Measurements from ENCODE around the gene HHATL.

The HHATL gene

DNA sequence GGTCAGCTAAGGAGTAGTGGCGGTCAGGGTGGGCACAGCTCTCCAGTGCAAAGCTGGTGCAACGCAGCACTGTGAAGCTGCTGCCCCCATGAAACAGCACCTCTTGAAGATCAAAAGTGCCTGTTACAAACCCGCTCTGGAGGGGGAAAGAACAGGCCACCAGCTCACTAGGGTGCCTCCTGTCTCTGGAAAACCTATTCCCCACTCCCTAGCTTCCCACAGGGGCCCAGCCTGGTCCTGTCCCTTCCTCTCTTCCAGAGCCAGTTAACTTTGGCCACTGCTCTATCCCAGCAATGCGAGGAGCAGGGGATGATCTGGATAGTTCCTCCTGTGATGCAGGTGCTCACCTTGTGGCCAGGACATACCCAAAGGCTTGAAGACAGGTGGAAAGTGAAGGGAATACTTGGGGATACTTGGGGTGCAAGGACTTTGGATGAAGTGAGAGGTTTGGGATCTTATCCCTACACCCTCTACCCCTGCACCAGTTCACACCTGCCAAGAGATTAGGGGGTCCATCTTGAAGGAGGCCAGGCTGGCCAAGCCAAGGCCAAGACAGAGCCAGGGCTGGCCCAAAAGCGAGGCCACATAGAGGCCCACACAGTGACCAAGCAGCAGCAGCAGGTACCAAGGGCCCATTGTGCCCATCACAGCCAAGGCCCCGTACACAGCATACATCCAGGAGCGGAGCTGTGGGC, 4.2 kb downstream of the HHATL start:
- no peak for DNase-seq (ENCODE audit: low read depth)

DNA sequence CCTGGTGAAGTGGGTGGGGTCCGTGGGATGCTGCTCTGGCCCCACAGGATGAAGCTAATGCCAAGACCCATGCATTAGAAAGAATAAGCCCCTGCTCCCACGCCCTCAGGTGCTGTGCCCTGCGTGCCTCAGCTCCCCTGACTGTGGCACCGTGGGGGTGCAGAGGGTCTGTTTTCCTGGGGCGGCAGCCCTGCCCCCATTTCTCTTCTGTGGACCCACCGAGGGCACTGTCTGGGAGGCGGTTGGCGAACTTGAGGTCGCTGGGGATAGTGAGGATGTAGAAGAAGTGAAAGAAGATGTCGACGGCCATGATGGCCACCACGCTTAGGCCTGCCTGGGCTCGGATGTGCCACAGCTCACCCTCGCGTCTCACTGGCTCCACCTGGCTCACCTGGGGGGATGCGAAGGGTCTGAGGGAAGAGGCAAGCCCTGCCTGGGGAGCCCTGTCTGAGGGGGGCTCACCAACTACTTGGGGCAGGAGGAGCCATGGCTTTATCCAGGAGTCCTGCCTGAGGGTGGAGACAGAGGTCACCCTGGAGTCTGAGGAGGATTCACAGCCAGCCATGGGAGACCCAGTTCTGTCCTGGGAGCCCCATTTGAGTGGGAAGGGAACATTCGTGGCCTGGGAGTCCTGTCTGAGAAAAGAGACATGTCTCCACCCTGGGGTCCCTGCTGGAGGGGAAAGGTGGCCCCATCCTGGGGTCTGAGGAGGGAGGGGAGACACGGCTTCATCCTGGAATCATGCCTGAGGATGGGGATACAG, 5.1 kb downstream of the HHATL start:
- no peak for DNase-seq (ENCODE audit: low read depth)

DNA sequence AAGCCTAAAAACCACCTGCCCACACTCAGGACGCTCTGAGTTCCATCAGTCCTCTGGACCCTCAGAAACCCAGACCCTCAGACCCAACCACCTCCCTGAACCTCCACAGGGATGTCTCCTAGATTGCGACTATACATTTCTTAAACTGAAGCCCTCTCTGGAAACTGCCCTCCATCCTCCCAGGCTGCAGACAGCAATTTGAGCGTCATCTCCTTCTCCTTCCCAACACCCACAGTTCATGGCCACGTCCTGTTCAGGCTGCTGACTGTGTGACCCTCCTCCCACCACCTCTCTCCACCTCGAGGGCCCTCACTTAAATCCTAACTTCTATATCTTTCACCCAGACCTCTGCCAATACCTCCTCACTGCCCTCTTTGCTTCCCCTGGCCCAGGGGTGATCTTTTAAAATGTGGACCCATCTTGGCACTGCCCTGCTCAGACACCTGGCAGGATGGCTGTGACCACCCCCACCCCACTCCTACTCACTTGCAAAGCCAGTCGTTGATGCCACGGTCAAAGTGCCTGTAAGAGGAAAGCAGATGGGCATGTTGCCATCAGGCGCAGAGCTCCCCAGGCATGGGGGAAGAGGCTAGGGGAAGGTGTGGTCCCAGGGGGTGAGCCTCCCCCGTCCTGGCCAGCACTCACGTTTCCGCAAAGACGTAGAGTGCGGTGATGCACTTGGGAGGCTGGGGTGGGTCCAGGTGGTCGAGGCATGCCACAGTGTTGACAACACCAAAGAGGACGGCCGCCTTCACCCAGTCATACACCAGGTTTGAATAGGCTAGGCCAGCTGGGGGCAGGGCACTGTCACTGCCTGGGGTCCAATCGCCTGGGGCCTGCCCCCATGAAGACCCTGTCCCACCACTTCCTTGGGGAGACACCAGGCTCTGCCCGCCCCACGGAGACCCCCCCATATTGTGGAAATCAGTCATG, 6.0 kb downstream of the HHATL start:
- DNase-seq (ENCODE audit: low read depth): no peak

DNA sequence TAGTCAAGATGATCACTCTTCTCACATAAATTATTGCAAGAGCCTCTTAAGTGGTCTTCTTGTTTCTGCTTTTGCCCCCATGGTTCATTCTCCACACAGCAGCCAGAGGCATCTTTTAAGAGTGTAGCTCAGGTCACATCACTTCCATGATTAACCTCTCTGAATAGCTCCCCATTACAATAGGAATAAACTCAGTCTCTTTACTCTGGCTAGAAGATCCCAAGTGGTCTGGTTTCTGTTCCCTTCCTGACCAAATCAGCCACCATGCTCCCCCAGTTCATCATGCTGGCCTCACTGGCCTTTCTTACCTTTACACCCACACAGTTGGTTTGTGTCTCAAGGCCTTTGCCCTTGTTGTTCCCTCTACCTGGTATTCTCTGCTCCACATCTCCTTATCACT, 8.2 kb downstream of the HHATL start:
- no peak for DNase-seq (ENCODE audit: low read depth)

DNA sequence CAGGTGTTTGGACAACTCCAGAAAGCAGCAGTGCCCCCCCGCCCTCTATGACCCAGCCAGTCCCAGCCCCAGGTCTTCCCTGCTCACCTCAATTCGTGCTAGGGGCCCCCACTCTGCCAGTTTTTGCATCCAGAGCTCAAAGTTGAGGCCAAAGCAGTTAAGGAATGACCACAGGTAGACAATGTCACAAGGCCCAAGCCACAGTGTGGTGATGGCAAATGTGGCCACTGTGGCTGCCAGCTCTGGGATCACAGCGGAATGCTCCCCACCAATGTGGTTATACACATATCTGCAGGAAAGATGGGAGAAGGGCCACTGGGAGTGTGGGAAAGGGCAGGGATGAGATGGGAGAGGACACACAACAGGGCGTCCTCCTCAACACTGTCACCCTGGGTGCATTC, 9.1 kb downstream of the HHATL start:
- DNase-seq (ENCODE audit: low read depth): no peak

DNA sequence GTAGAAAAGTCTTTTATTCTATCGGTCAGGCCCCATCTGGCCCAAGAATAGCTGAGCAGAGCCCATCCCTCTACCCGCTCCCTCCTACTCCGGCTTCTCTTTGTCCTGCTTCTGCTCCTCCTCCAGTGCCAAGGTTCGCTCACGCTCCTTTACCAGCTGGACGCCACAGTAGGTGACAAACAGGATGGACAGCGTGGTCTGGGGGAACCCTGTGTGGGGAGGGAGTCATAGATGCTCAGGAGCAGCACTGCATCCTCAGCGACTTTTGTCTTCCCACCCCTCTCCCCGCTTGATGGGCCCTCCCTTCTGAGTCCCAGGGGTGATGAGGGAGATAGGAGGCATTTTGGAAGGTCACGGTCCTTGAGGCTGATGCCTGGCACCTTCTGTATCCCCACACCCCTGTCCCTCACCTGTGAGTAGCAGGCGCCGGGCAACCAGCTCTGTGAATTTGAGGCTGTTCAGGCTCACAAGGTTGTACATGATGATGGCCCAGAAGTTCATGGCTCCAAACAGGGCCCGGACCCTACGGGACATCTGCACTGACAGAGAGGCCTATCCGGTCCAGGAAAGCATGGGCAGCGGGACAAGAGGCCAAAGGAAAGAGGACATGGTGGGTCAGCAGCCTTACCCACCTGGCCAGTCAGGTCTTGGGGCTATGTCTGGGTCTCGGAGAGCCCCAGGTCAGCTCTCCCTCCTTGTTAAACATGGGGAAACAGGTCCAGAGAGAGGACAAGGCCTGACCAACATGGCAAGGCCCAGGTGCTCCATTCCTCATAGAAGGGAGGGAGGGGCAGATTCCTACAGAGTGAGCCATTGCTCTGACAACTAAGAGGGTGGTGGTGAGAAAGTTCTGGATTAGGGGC, 9.7 kb downstream of the HHATL start:
- no peak for DNase-seq (ENCODE audit: low read depth)

DNA sequence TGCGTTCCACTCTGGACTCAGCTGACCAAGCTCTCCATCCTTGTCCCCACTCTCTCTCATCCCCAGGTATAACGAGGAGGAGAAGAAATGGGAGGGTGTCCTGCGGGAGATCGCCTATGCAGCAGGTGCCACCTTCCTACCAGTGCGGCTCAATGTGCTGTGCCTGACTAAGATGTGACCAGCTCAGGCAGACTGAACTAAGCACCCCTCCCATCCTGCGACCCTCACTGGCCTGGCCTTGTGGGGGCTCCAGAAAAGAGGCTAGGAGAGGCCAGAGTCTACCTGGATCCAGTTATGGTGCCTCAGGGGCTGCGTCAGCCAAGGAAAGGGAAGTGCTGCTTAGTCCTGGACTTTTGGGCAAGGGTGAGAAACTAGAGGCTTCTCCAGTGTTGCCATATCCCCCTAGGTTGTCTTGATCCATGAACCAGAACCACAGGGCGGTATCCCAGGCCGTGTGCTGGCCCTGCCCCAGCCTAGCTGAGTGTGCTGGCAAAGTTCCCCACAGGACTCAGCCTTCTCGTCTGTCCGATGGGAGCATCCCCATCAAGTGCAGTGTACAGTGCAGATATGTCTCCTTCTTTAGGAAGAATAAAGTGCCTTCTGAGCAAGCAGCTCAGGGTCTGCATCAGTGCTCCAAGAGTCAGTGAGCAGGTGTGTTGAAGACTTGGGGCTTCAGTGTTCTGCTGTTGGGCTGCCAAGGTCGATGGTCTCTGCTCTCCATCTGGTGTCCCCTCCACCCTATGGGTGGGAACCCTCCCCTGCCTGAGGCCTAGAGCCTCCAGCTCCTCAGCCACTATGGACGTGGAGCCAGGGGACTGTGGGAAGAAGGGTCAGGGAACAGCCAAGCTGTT, 10.6 kb downstream of the HHATL start:
- DNase-seq (ENCODE audit: low read depth): no peak

DNA sequence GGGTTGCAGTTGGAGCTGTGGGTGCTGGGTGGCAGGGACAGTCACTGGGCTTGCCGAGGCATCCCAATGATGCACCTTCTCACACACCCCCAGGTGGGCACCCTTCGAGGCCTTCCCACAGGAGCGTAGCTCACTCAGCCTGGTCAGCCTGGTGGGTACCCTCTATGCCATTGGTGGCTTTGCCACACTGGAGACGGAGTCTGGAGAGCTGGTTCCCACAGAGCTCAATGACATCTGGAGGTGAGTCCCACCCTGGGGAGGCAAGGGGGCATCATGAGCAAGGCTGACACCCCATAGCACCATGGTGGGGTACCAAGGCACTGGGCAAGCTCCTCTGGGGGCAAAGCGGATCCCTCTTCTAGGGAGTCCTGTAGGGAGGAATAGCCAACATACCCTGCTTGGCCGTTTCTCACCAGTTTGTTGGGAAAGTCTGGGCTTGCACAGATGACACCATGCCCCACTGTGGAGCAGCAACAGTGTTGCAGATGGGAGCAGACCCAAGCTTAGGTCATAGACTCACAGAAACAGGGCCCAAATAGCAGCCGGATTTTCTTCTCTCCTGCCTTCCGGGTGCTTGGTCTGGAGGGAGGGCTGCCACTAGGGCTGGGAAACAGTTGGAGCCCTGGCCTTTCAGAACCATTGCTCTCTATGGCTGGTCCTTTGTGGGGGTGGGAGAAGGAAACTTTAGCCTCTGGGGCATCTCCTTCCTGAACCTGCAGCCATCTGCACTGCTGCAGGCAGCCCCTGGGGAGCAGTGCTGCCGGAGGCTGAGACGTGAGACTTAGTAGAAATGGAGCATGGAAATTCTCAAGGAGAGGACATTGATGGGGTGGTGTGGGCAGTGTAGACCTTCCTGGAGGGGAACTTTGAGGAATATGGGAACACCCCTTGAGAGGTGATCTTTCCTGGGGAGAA, 11.6 kb downstream of the HHATL start:
- no peak for DNase-seq (ENCODE audit: low read depth)

DNA sequence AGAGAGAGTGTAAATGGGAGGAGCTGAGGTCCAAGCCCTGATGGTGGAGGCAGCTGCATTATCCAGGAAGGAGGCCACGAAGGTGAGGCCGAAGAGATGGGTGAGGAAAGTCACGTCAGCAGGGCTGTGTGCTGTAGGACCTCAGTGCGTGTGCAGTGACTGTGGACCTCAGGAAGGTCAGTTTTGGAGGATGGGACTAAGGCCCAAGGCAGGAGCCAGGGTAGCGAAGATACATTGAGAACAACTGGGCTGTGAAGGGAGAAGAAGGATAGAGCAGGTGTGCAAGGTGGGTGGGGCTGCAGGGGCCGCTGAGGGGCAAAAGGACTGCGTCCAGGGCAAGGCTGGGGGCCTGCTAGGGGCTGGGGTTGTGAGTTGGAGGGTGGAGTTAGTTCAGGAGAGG, 12.4 kb downstream of the HHATL start:
- no peak for DNase-seq (ENCODE audit: low read depth)

DNA sequence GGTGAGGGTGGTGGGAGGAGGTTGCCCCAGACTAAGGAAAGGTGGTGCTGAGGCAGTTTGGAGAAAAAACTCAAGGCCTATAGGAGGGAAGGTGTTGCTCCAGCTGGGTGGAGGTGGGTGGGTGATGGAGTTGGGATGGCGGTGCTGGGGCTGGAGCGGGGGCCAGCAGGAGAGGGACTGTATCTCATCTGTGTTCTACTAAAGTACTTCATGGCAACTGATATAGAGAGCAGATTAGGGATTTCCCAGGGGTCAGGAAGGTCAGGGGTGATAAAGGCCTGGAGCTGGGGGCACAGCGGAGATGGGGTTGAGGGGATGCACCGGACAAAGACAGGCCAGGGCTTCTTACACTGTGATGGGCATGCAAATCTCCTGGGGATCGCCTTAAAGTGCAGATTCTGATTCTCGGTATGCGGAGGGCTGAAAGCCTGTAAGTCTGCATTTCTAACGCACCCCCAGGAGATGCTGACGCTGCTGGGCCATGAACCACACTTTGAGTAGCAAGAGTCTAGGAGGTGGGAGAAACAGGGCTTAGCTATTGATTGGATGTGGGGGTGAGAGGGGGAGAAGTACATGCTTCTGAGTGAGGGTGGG, 13.1 kb downstream of the HHATL start:
- DNase-seq (ENCODE audit: low read depth): no peak

DNA sequence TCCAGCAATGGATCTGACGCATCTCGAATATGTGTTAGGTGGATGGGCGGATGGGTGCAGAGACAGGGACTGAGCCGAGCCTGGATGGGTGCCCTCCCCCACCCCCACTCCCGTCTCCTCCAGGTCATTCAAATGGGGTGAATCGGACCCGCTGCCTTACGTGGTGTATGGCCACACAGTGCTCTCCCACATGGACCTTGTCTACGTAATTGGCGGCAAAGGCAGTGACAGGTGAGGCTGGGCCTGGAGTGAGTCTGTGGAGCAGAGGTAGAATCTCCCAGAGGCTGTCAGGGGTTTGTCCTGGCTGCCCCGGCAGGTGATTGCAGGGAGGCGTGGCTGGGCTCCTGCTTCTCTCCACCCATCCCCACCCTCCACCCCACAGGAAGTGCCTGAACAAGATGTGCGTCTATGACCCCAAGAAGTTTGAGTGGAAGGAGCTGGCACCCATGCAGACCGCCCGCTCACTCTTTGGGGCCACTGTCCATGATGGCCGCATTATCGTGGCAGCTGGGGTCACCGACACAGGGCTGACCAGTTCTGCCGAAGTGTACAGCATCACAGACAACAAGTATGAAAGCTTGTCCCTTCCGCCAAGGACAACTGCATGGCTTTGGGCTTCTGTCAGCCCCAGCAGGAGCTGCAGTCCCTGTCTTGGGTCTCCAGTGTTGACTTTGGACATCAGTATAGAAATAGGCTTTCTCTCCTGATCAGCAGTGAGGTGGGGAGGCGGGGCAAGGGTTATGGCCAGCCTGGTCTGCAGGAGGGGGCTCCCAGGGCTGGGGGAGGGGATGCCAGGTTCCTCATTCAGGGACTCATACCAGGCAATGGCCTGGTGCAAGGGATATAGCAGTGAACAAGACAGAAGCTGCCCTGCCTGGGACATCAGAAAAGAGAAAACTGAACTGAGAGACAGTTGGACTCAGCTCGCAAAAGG, 13.8 kb downstream of the HHATL start:
- DNase-seq (ENCODE audit: low read depth): no peak

DNA sequence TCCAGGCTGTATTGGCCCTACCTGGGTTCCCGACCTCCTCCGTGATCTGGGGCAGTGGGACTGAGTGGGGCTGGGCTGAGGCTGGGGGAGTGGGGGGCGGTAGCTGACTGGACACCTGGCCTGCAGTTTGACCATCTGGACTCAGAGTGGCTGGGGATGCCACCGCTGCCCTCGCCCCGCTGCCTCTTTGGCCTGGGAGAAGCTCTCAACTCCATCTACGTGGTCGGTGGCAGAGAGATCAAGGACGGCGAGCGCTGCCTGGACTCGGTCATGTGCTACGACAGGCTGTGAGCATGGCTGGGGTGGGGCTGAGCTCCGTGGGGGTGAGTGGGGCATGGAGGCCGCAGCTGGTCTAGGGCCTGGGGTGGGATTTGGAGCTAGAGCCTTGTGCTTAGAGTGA, 14.6 kb downstream of the HHATL start:
- DNase-seq (ENCODE audit: low read depth): no peak

DNA sequence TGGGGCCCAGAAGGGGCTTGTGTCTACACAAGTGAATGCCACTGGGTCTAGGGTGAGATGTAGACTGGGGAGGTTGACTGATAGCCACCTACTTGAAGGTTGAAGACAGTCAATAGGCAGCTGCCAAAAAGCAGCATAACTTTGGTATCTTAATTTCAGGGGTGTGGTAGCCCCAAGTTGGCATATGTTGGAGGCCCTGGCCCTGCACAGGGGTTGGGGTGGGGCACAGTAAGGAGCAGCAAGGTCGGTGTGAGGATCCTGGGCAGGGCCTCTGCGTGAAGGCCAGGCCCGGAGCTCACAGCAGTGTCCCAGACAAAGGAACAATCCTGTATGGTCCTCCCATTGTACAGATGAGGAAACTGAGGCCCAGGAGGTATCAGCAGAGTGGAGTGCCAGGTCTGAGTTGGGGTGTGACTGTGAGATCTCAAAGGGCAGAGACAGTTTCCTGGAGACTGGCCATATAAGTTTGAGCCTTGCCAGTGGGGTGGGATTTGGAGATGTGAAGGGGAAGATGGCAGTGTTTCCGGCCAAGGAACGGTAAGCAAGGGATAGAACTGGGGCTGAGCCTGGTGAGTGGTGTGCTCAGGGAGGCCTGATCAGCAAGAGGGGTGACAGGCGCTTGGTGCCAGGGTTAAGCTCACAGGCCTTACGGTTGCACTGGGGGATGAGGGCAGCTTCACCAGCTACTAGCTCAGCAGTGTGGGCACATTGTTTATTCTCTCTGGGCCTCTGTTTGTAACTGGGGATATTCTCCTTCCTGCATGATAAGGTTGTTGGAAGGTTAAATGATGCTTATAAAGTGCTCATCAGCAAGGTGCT, 15.6 kb downstream of the HHATL start:
- DNase-seq (ENCODE audit: low read depth): no peak

DNA sequence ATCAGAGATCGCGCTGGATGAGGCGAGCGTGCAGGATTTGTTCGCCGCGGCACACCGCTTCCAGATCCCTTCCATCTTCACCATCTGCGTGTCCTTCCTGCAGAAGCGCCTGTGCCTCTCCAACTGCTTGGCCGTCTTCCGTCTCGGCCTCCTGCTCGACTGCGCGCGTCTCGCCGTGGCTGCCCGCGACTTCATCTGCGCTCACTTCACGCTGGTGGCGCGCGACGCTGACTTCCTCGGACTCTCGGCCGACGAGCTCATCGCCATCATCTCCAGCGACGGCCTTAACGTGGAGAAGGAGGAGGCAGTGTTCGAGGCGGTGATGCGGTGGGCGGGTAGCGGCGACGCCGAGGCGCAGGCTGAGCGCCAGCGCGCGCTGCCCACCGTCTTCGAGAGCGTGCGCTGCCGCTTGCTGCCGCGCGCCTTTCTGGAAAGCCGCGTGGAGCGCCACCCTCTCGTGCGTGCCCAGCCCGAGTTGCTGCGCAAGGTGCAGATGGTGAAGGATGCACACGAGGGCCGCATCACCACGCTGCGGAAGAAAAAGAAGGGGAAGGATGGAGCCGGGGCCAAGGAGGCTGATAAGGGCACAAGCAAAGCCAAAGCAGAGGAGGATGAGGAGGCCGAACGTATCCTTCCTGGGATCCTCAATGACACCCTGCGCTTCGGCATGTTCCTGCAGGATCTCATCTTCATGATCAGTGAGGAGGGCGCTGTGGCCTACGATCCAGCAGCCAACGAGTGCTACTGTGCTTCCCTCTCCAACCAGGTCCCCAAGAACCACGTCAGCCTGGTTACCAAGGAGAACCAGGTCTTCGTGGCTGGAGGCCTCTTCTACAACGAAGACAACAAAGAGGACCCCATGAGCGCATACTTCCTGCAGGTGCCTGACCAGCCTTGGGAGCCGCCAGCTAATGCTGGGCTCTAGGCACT, 16.4 kb downstream of the HHATL start:
- DNase-seq (ENCODE audit: low read depth): no peak

DNA sequence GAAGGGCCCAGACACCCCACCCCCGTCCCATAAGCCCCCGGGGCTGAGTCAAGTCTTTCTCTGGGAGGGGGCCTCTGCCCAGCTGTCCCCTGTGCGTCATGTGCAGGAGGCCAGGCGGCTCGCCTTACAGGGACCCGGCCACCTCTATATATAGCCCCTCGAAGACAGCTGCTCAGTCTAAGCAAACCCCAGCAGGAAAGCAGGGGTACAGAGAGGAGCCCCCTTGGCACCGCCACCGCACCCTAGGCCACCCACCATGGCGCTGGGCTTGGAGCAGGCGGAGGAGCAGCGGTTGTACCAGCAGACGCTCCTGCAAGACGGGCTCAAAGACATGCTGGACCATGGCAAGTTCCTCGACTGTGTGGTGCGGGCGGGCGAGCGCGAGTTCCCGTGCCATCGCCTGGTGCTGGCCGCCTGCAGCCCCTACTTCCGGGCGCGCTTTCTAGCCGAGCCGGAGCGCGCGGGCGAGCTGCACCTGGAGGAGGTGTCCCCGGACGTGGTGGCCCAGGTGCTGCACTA, 17.2 kb downstream of the HHATL start, which contains the start of gene KLHL40:
KLHL40 (plus strand) TSS at position 175 of the 519 bp plus-strand sequence; CDS start at position 257, 82 bp downstream.
- no peak for DNase-seq (ENCODE audit: low read depth)

Data from iris pigment epithelial cell (primary cell).